HepG2 (cell line): Measurements from ENCODE around the gene CREB1.

ENCODE experiments used
- FOXA3 ChIP-seq: IDR thresholded peaks from 2 replicates; pipeline ENCODE4 v1.6.1; 2016; ENCODE audit warnings: missing genetic modification reagents, missing compliant biosample characterization
- KDM4B ChIP-seq: sonication (generic); formaldehyde crosslinking; IDR thresholded peaks from 2 replicates; pipeline ENCODE4 v1.4.0; 2020; ENCODE audit warnings: missing genetic modification reagents
- MYC ChIP-seq: sonication (generic); formaldehyde crosslinking; IDR thresholded peaks from 2 replicates; pipeline ENCODE4 v1.9.0; 2021; ENCODE audit warnings: missing genetic modification reagents, borderline replicate concordance
- SETDB1 ChIP-seq: sonication (generic); formaldehyde crosslinking; IDR thresholded peaks from 2 replicates; pipeline ENCODE4 v1.5.1; 2020; ENCODE audit warnings: missing genetic modification reagents, mild to moderate bottlenecking, borderline replicate concordance

GRCh38 chr2:207532676-207533075, 2.9 kb downstream of the CREB1 start:
- no peak for TF ChIP-seq KDM4B (CRISPR knock-in tag)
- TF ChIP-seq FOXA3: no peak
- no peak for TF ChIP-seq SETDB1 (CRISPR knock-in tag)
- TF ChIP-seq MYC (CRISPR knock-in tag): no peak
